NT2/D1 (cell line): Measurements from ENCODE around the gene F12.

ENCODE experiments used
- SUZ12 ChIP-seq: IDR thresholded peaks from 2 replicates; pipeline ENCODE4 v1.6.1; 2011; ENCODE audit not compliant: insufficient read length, insufficient read depth; ENCODE audit errors: extremely low read depth
- YY1 ChIP-seq: IDR thresholded peaks from 2 replicates; pipeline ENCODE4 v1.6.1; 2011; ENCODE audit not compliant: insufficient read length, insufficient read depth
- ZNF274 ChIP-seq: IDR thresholded peaks from 2 replicates; pipeline ENCODE4 v1.6.1; 2011; ENCODE audit warnings: mild to moderate bottlenecking, low read depth, low read length

DNA sequence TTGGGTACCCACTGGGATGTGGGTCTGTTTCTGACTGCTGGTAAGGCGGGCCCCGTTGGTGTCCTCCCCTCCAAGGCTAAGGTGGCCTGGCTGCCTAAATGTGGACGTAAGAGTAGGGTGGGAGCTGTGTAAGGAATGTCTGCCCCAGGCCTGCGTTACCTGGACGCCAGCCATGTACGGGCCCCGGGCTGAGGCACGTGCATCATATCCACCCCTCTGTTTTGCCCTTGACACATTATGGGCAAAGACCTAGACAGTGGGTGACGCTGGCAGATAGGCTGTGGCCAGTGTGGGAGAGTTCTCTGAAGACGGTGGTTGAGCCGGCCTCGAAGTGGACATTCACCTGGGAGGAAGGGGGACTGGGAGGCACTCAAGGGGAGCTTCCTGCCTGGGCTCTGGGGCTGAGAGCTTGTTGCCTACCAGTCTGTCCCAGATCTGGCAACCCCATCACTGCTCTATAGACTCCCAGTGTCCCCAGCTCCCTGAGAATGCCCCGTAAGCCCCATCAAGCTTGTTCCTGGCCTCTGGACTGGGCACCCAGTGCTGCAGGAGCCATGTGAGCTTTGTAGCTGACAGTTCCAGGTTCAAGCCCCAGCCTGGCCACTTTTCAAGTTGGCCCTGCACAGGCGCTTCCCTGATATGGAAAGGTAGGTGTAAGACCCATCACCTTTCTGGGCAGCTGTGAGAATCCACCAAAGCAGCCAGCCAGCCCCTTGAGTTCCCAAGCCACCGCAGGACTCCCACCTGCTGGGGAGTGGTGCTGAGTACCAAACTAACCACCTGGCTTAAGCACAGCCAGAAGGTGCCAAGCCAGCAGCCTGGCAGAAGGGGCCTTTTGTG is 34.0 kb upstream of the F12 start:
- TF ChIP-seq ZNF274 (no peak), YY1 (no peak), SUZ12 (no peak)
